OCI-LY7 (cell line): ENCODE measurements around the gene MMP2.

ENCODE experiments used
- CTCF ChIP-seq: fragments of 200-600 bp; sonication (generic); conservative IDR thresholded peaks from 2 replicates; pipeline ENCODE4 v1.5.1; 2014; ENCODE audit warnings: mild to moderate bottlenecking, antibody characterized with exemption, low read length, moderate library complexity, mixed read lengths
- EZH2phosphoT487 ChIP-seq: fragments of 200-600 bp; sonication (generic); IDR thresholded peaks from 2 replicates; pipeline ENCODE4 v1.6.1; 2018; ENCODE audit warnings: low read depth, borderline replicate concordance, mild to moderate bottlenecking, mixed run types, antibody characterized with exemption, low read length, moderate library complexity, mixed read lengths

GRCh38 chr16:55512941-55513340, 33.9 kb downstream of the MMP2 start:
- no peak for TF ChIP-seq CTCF
- no peak for TF ChIP-seq EZH2phosphoT487
